ENCODE results near the gene CHN2.

CHN2 gene

GRCh38 chr7:29314148-29314547 is 119.6 kb downstream of the CHN2 start:
- no peak for DNase-seq (ENCODE audit: extremely low spot score)
- TF ChIP-seq TARDBP (IDR thresholded peaks at IDR 0.05), result no peak
- no peak for TF ChIP-seq NFRKB (IDR thresholded peaks at IDR 0.05)
- no peak for TF ChIP-seq LEF1 (IDR thresholded peaks at IDR 0.05; ENCODE audit: borderline replicate concordance)
- TF ChIP-seq FOXK2 (IDR thresholded peaks at IDR 0.05), result no peak
- no peak for TF ChIP-seq PKNOX1 (IDR thresholded peaks at IDR 0.05)
- TF ChIP-seq FOXM1 (IDR thresholded peaks at IDR 0.05; ENCODE audit: borderline replicate concordance), result no peak
- no peak for TF ChIP-seq ARNT (IDR thresholded peaks at IDR 0.05)
- no peak for TF ChIP-seq ELF4 (IDR thresholded peaks at IDR 0.05)
- no peak for TF ChIP-seq HDGF (IDR thresholded peaks at IDR 0.05; ENCODE audit: borderline replicate concordance)
- ChIA-PET CTCF (no interaction called here), POLR2A (no interaction called here)

- TF ChIP-seq SP1 (IDR thresholded peaks at IDR 0.05) (no peak), FOXK2 (IDR thresholded peaks at IDR 0.05) (no peak), BHLHE40 (IDR thresholded peaks at IDR 0.05; ENCODE audit: borderline replicate concordance) (no peak), L3MBTL2 (conservative IDR thresholded peaks at IDR 0.05) (no peak), PKNOX1 (IDR thresholded peaks at IDR 0.05) (no peak), ARNT (IDR thresholded peaks at IDR 0.05) (no peak), CTBP1 (IDR thresholded peaks at IDR 0.05; ENCODE audit: borderline replicate concordance) (no peak)
- CTCF ChIA-PET, result interaction anchor here (1.2 kb wide), 1 partner anchor 126 kb away, joined by 3 read pairs; no protein-coding TSS in a partner anchor
- POLR2A ChIA-PET, result no interaction called here
- no peak for DNase-seq (ENCODE audit: extremely low spot score)
These were observed 120.7 kb downstream of the CHN2 start for GRCh38 chr7:29315122-29315891.

GRCh38 chr7:29315892-29316270 is 121.3 kb downstream of the CHN2 start:
- ChIA-PET POLR2A (no interaction called here), CTCF (interaction anchor here (1.2 kb wide), 1 partner anchor 126 kb away, joined by 3 read pairs; no protein-coding TSS in a partner anchor)
- TF ChIP-seq FOXA1 (IDR thresholded peaks at IDR 0.05) (no peak), ELF4 (IDR thresholded peaks at IDR 0.05) (no peak), PKNOX1 (IDR thresholded peaks at IDR 0.05) (no peak), SP1 (IDR thresholded peaks at IDR 0.05) (no peak)
- DNase-seq (ENCODE audit: extremely low spot score), result no peak

- DNase-seq (ENCODE audit: extremely low spot score), result no peak
- POLR2A ChIA-PET, result no interaction called here
- CTCF ChIA-PET, result interaction anchor here (0.6 to 1.5 kb wide), 2 partner anchors 19 to 127 kb away, joined by 3 to 5 read pairs; no protein-coding TSS in a partner anchor
- no peak for TF ChIP-seq ARNT (IDR thresholded peaks at IDR 0.05)
- TF ChIP-seq PKNOX1 (IDR thresholded peaks at IDR 0.05), result no peak
- no peak for TF ChIP-seq SUZ12 (IDR thresholded peaks at IDR 0.05)
- no peak for TF ChIP-seq NFRKB (IDR thresholded peaks at IDR 0.05)
- no peak for TF ChIP-seq L3MBTL2 (conservative IDR thresholded peaks at IDR 0.05)
- TF ChIP-seq ZNF384 (IDR thresholded peaks at IDR 0.05), result no peak
- TF ChIP-seq TARDBP (IDR thresholded peaks at IDR 0.05), result no peak
- TF ChIP-seq FOXK2 (IDR thresholded peaks at IDR 0.05), result no peak
- TF ChIP-seq CTBP1 (IDR thresholded peaks at IDR 0.05; ENCODE audit: borderline replicate concordance), result no peak
- TF ChIP-seq LEF1 (IDR thresholded peaks at IDR 0.05; ENCODE audit: borderline replicate concordance), result no peak
- no peak for TF ChIP-seq ELF4 (IDR thresholded peaks at IDR 0.05)
- no peak for TF ChIP-seq BHLHE40 (IDR thresholded peaks at IDR 0.05; ENCODE audit: borderline replicate concordance)
These were observed 122.4 kb downstream of the CHN2 start for GRCh38 chr7:29316926-29317325.

GRCh38 chr7:29318853-29319718 is 124.5 kb downstream of the CHN2 start:
- TF ChIP-seq LEF1 (IDR thresholded peaks at IDR 0.05; ENCODE audit: borderline replicate concordance), result no peak
- TF ChIP-seq ZNF384 (IDR thresholded peaks at IDR 0.05), result no peak
- no peak for TF ChIP-seq BHLHE40 (IDR thresholded peaks at IDR 0.05; ENCODE audit: borderline replicate concordance)
- no peak for TF ChIP-seq ELF4 (IDR thresholded peaks at IDR 0.05)
- DNase-seq (ENCODE audit: extremely low spot score), result no peak
- ChIA-PET POLR2A (no interaction called here), CTCF (interaction anchor here (0.7 to 1.4 kb wide), 4 partner anchors 11 to 1248 kb away, joined by 3 to 4 read pairs (median 3); no protein-coding TSS in a partner anchor)
